Adipose tissue (tissue), 3 donors: ENCODE results near the gene DGKG. TPM values are rescaled to one million over a fixed set of nuclear protein-coding genes. Genes with fewer than 3 reads are reported as not detected.

Experiments used
- H3K27ac ChIP-seq: one replicate; pipeline ENCODE4 v1.5.1; 2013; ENCODE audit warnings: low read depth, low read length
- WGBS, 3 donors: extraction: QIAGEN DNeasy Blood & Tissue Kit; methylation state at CpG; one replicate each; pipeline ENCODE4 v1.1.7; 2013; 5-methylcytosine and 5-hydroxymethylcytosine counted together
- polyA plus RNA-seq, 3 donors: library from polyadenylated mRNA; stranded (reverse); fragments of 200-250 nt; gene quantifications; one replicate each; pipeline ENCODE4 v1.2.3, GENCODE V29; 2013
- donor health status: healthy with polysubstance abuse.
- donor health status: Bipolar disorder and iron deficiency.
- donor health status: healthy.

The DGKG gene
- polyA plus RNA-seq, 3 donors: 0.38 to 0.56 (median 0.39) TPM

DNA sequence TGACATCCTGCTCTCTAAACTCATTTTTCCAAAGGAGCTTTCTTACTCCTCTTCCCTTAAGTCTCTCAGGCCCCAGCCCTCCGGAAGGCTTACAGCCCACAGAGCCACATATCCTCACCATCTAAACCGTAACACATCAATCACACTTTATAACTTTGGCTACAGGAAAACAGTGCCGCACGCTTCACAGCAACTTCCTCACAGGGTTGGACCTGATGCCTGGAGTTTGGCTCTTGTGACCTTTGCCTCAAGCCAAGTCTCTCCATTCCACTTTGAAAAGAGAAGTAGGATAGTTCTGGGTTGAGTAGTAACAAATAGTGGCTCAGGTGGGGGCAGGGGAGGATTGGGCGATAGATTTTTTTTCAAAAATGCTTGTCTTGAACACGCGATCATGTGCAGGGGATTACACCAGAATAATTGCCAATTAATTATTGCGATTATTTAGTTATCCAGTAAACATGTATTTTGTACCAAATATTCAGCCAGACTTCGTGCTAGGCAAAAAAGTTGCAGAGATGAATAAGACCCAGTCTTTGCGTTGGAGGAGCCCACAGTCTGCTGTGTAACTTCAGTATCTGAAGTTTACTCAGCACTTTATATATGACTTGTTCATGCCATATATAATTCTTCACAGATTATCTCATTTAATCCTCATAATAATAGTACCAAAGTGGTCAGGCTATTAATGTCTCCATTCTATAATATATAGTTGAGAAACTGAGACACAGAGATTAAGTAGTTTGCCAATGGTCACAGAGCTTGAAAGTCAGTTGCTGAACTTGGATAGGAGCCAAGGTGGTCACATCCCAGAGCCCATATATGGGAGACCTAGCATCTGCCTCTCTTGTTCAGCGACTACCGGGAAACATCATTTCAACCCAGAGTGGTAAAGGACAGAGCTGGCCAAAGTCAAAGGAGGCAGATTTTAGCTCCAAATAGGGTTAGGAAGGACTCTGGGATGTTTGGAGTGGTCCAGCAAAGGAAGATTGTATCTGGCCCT is 250.8 kb downstream of the DGKG start:
- 49 to 73% (median 57%) methylated on average over 12 of the region's 12 CpGs for WGBS, 3 donors
- H3K27ac ChIP-seq: no peak overlapping the region

DNA sequence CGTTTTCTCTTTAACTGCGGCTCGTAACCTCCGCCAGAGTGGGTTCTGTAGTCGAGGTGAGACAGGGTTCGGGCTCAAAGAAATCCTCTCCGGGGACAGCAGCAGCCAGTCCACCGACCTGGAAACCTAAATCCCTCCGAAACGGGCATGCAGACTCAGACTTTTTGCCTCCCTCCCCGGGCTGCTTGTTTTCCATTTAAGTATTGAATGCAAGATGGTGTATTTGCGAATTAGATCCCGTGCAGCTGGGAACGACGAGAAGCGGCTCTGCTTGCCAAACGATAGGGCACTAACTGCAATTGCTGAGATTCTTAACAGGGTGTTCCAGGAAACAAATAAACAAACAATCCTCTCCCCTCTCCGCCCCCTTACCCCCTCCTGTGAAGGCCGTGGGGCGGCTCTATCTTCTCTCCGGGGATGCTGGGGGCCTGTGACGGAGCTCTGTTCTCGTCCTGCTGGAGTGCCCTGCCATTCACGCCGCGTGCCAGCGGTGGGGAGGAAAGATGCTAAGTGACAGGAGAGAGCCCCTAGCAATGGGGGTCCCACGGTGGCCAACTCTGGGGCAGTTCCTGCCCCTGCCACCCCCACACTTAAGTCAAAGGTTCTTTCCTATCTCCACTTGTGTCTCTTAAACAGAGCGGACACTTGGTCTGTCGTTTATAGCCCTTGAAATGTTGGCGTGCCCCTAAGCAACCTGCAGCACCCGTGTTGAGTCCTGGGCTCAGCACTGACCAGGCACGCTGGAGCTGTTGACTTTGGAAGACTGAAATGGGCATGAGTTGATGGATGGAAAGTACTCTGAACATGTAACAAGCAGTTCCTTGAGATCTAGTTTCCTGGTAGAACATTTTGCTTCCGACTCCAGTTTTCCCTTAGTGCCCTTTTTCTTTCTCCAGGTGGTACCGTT is 251.9 kb downstream of the DGKG start:
- 5 to 8% (median 6%) methylated on average over 35 of the region's 35 CpGs for WGBS, 3 donors
- H3K27ac ChIP-seq: no peak overlapping the region

DNA sequence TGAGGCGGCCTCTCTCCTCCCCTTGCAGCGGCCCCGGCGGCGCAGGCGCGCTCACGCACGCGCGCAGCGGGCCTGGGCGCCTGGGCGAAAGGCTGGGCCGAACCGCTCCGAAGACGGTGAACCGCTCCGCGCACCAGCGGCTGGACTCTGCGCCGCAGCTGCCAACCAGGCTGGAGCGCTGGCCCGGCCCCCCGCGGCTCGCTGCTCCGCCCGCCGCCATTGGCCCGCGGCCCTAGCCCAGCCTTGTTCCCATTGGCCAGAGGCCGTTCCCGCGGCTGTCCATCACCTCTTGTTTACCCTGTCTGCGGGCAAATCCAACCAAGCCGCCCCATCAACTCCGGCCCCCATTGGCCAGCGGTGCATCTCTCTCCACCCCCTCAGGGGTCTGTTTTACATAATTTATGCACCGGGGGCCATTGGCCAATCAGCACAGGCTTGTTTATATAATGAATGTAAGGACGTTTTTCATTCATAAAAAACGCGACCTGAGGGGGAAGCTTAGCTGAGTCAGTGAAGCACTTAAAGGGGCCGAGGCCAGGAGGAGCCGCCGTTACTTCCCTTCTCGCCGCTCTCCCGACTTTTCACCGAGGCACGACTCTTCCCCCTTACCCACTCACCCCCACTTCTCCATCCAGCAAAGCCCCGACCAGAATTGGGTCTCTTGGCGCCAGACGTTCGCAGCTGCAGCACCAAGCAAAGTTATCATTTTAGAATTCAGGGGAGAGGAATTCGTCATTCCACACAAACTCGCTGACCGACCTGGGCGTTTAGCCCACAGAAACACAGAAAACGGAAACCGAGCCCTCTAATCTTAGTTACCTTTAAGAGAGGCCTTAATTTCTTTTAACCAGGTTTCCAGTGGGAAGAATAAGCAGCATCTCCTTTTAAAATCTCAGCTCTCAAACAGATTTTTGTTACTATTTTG is 252.8 kb downstream of the DGKG start, which contains the start of gene ETV5:
Gene ETV5, minus strand, starts transcription at position 149 of the 925 bp plus-strand sequence. CDS start 3,221 bp downstream, outside the sequence.
- WGBS, 3 donors: 0 to 1% (median 1%) methylated on average over 39 to 63 of the region's 63 CpGs
- H3K27ac ChIP-seq: peak within 1 kb of the TSS; percentile 7

GRCh38 chr3:186108106-186108940 is 253.7 kb downstream of the DGKG start:
- H3K27ac ChIP-seq: peak overlapping the region; percentile 7
- WGBS, 3 donors: 1% methylated on average over 61 to 69 of the region's 69 CpGs

DNA sequence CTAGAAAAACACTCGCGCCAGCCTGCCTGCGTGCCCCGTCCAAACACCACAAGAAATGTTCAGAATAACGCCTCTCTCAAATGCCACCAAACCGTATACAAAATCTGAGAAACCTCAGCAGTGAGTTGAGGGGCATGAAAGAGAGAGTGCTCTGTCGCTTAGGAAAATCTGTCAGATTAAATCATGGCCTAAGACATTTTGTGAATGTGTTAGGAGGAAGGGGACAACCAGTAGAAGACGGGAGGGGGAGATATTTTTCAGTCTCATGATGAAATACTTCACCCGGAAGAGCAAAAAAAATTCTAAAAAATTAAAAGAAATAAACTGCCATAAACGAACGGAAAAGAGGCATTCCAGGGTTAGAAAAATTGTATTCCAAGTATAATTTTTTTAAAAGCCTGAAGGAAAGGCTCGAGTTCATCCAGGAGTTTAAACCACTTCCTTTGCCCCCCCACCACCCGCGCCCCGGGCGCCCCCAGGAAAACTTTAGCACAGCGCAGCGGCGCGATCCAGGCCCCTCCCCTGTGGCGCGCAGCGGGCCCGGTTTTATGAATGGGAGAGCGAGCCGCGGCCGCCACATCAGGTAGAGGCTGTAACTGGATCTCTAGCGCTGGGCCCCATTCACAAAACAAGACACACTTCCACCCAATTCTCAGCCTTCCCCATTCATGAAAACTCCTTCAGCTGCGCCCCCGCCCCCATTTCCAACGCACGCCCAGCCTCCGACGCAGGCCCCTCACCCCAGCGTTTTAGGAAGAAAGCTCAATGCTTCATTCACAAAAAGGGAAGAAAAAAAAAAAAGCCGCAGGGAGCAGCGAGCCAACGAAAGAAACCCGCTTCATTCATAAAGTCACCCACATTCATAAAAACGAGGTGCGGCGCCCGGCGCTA is 254.6 kb downstream of the DGKG start:
- no peak overlapping the region for H3K27ac ChIP-seq
- WGBS, 3 donors: 3 to 5% (median 4%) methylated on average over 43 to 45 of the region's 45 CpGs

- WGBS, 3 donors: 61 to 67% (median 64%) methylated on average over 6 of the region's 6 CpGs
- H3K27ac ChIP-seq: no peak overlapping the region
These were observed 256.5 kb downstream of the DGKG start for GRCh38 chr3:186105543-186105942.

GRCh38 chr3:186102687-186103086 is 259.3 kb downstream of the DGKG start:
- no peak overlapping the region for H3K27ac ChIP-seq
- 61 to 73% (median 69%) methylated on average over 4 of the region's 4 CpGs for WGBS, 3 donors

DNA sequence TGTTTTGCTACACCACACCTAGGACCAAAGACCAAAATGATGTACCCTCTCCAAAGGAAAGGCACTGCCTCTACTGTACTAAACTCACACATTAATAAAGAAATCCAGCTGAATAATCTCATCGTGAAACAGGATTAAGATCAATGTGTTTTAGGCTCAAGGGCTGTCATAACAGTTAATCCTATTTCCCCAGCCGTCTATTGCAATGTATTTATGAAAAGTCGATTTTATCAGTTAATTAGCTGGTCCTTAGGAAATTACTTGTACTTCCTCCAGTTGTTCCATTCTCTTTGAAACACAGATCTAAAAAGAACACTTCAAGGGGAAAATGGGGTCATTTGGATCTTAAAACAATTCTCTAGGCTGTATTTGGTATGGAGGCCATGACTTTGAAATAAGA is 261.6 kb downstream of the DGKG start:
- 68 to 85% (median 82%) methylated on average over 3 of the region's 3 CpGs for WGBS, 3 donors

DNA sequence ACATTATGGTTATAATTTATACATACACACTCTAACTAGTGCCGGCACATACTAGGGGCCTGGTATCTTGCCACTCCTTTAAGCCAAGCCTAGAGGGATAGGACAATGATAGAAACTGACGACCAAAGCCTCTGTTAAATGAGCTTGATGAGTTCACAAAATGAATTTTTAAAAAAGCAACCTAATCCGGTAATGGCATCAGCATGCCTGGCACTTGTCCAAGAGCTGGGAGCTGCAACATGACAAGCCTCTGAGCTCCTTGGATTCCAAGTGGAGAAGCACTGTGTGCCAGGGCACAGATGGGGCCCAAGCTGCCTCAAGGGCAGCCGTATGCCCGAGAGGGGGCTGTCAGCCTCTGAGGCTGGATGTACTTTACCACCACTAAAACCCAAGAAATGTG is 262.9 kb downstream of the DGKG start:
- 37 to 73% (median 72%) methylated on average over 5 of the region's 5 CpGs for WGBS, 3 donors
- no peak overlapping the region for H3K27ac ChIP-seq

More for the DNA sequence above, 261.6 kb downstream of the DGKG start:
- H3K27ac ChIP-seq: no peak overlapping the region

- H3K27ac ChIP-seq: no peak overlapping the region
- 60 to 83% (median 82%) methylated on average over 3 of the region's 3 CpGs for WGBS, 3 donors
These were observed 263.3 kb downstream of the DGKG start for GRCh38 chr3:186098740-186099139.

GRCh38 chr3:186097663-186098451 is 264.2 kb downstream of the DGKG start:
- no peak overlapping the region for H3K27ac ChIP-seq
- WGBS, 3 donors: 0 to 2% (median 2%) methylated on average over 16 of the region's 16 CpGs

- H3K27ac ChIP-seq: no peak overlapping the region
- 26 to 55% (median 54%) methylated on average over 4 of the region's 4 CpGs for WGBS, 3 donors
These were observed 264.7 kb downstream of the DGKG start for GRCh38 chr3:186097317-186097662.
